Measurements from ENCODE around the gene CCL18. TPM values are rescaled to one million over a fixed set of nuclear protein-coding genes. Genes with fewer than 3 reads are reported as not detected.
A peak's percentile ranks its signal among the peaks of the same experiment; 100 is the strongest.

The CCL18 gene
- total and polyA plus RNA-seq, 10 of the 15 experiments (the other 5 are each of a cell fraction or from before 2014, with no cell fraction given), result 0.26 TPM; not detected in 9

GRCh38 chr17:36089888-36090836 is 26.1 kb downstream of the CCL18 start, which contains the start of gene CCL3 (continued):
- peak; percentile 41; the same call in 1 of the 2 replicates for TF ChIP-seq ZNF687 (IDR thresholded peaks at IDR 0.05)
- TF ChIP-seq IRF4 (IDR thresholded peaks at IDR 0.05; ENCODE audit: low read depth, low read length), result peak; percentile 94
- no peak for TF ChIP-seq KDM1A (IDR thresholded peaks at IDR 0.05; ENCODE audit: borderline replicate concordance)
- TF ChIP-seq ZNF592 (IDR thresholded peaks at IDR 0.05), result no peak
- peak; percentile 97 for TF ChIP-seq PML (IDR thresholded peaks at IDR 0.05; ENCODE audit: low read length)
- TF ChIP-seq BCL3 (IDR thresholded peaks at IDR 0.05; ENCODE audit: borderline replicate concordance, insufficient read depth, low read depth, low read length, poor library complexity, severe bottlenecking), result peak; percentile 95
- peak; percentile 94 for TF ChIP-seq ZNF217 (IDR thresholded peaks at IDR 0.05)
- TF ChIP-seq HSF1 (IDR thresholded peaks at IDR 0.05; ENCODE audit: low read depth, low read length), result no peak
- TF ChIP-seq BCL11A (IDR thresholded peaks at IDR 0.05; ENCODE audit: low read depth, low read length), result peak; percentile 95
- TF ChIP-seq ASH2L (IDR thresholded peaks at IDR 0.05; ENCODE audit: borderline replicate concordance, low read depth), result peak; percentile 41; the same call in 1 of the 2 replicates
- no peak for TF ChIP-seq ZSCAN29 (IDR thresholded peaks at IDR 0.05)
- TF ChIP-seq SIN3A (IDR thresholded peaks at IDR 0.05; ENCODE audit: low read depth, low read length), result no peak
- no peak for TF ChIP-seq NKRF (conservative IDR thresholded peaks at IDR 0.05)
- TF ChIP-seq HDAC6 (IDR thresholded peaks at IDR 0.05; ENCODE audit: unreplicated experiment), result peak; percentile 70
- peak; percentile 66 for TF ChIP-seq CREB1 (IDR thresholded peaks at IDR 0.05; ENCODE audit: low read depth)

All from GM12878 (cell line).